Ishikawa (cell line): ENCODE data around the gene FGF18.

ENCODE experiments used
- CEBPB ChIP-seq: IDR thresholded peaks from 2 replicates; pipeline ENCODE4 v1.6.1; 2012
- CREB1 ChIP-seq: IDR thresholded peaks from 2 replicates; pipeline ENCODE4 v1.6.1; 2012; ENCODE audit warnings: low read depth
- EGR1 ChIP-seq: IDR thresholded peaks from 2 replicates; pipeline ENCODE4 v1.6.1; 2012
- EP300 ChIP-seq: IDR thresholded peaks from 2 replicates; pipeline ENCODE4 v1.6.1; 2012; ENCODE audit warnings: borderline replicate concordance
- MAX ChIP-seq: IDR thresholded peaks from 2 replicates; pipeline ENCODE4 v1.6.1; 2012
- RAD21 ChIP-seq: IDR thresholded peaks from 2 replicates; pipeline ENCODE4 v1.6.1; 2012; ENCODE audit warnings: low read depth
- REST ChIP-seq: IDR thresholded peaks from 2 replicates; pipeline ENCODE4 v1.6.1; 2012; ENCODE audit warnings: low read depth, mild to moderate bottlenecking
- TAF1 ChIP-seq: IDR thresholded peaks from 2 replicates; pipeline ENCODE4 v1.6.1; 2012; ENCODE audit warnings: low read depth, mild to moderate bottlenecking
- TCF12 ChIP-seq: IDR thresholded peaks from 2 replicates; pipeline ENCODE4 v1.6.1; 2012; ENCODE audit warnings: low read depth
- USF1 ChIP-seq: IDR thresholded peaks from 2 replicates; pipeline ENCODE4 v1.6.1; 2012
- YY1 ChIP-seq: IDR thresholded peaks from 2 replicates; pipeline ENCODE4 v1.6.1; 2012; ENCODE audit warnings: low read depth
- ZBTB7A ChIP-seq: IDR thresholded peaks from 2 replicates; pipeline ENCODE4 v1.6.1; 2012; ENCODE audit warnings: low read depth

- TF ChIP-seq MAX (no peak), ZBTB7A (no peak), CREB1 (no peak), YY1 (no peak), REST (no peak), RAD21 (no peak), USF1 (no peak), EGR1 (no peak), TAF1 (no peak), EP300 (no peak), CEBPB (no peak), TCF12 (no peak)
Measured at GRCh38 chr5:171425596-171426244, 6.3 kb downstream of the FGF18 start.
